HT-29 (cell line): ENCODE measurements around the gene PRSS53. TPM values are rescaled to one million over a fixed set of nuclear protein-coding genes. Genes with fewer than 3 reads are reported as not detected.
"Not testable (repeated sequence)": the region's sequence is repeated elsewhere in the genome, so short reads cannot be mapped to it uniquely, and the experiment has no call there.

Experiments
- DNase-seq: peaks from one replicate; pipeline ENCODE4 v3.0.0-alpha.2; 2015; ENCODE audit warnings: low spot score
- total RNA-seq: library from RNA; depleted of rRNA; stranded (reverse); fragments of >200 nt; shearing (Covaris generic); gene quantifications from 2 replicates; pipeline ENCODE4 v1.2.3, GENCODE V29; 2014

The PRSS53 gene
- total RNA-seq, 1 experiment from 2014 or later: 3.7 TPM

GRCh38 chr16:31118223-31119155 lies 29.7 kb upstream of the PRSS53 start:
- DNase-seq: no peak

DNA sequence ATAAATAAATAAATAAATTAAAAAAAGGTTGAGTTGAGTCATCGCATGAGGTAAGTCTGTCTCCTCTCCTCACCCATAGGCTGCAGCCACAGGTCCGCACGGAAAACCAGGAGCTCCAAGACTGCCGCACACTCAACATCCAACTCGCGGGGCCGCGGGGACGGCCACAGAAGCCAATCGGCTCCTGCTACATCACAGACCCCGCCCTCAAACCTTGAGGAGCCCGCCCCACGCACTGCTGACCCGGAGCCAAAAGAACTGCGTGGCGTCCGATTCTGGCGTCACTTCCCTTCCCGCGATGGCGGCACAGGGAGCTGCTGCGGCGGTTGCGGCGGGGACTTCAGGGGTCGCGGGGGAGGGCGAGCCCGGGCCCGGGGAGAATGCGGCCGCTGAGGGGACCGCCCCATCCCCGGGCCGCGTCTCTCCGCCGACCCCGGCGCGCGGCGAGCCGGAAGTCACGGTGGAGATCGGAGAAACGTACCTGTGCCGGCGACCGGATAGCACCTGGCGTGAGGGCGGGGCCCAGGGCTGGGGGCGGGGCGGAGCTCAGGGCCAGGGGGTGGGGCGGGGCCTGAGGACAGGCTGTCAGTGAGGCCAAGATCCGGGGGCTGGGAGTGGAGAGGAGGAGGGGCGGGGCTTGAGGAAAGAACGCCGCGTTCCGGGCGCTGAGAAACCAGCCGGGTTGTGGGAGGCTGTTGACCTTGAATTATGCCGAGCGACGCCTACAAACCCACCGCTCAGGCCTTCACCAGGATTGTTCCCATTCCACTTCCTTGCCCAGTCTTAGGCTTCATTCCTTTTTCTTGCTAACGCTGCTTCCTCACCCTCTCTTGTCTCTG lies 28.9 kb upstream of the PRSS53 start, which contains the start of gene KAT8:
KAT8 (plus strand) TSS at position 281 of the 839 bp plus-strand sequence; CDS start at position 299, 18 bp downstream.
- DNase-seq: peak; percentile 97

DNA sequence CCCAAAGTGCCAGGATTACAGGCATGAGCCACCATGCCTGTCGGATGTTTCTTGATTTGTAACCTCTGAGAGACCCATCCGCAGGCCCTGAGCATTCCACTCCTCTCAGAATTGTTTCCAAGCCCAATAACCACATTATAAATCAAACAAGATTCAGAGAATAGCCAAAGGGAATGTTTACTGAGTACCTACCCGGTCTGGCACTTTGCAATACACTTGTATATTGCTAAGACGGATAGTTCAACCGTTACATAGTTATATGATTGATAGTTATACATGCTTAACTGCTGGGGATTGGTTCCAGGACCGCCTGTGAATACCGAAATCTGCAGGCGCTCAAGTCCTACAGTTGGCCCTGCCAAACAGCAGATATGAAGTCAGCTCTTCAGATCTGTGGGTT lies 25.7 kb upstream of the PRSS53 start:
- no peak for DNase-seq

DNA sequence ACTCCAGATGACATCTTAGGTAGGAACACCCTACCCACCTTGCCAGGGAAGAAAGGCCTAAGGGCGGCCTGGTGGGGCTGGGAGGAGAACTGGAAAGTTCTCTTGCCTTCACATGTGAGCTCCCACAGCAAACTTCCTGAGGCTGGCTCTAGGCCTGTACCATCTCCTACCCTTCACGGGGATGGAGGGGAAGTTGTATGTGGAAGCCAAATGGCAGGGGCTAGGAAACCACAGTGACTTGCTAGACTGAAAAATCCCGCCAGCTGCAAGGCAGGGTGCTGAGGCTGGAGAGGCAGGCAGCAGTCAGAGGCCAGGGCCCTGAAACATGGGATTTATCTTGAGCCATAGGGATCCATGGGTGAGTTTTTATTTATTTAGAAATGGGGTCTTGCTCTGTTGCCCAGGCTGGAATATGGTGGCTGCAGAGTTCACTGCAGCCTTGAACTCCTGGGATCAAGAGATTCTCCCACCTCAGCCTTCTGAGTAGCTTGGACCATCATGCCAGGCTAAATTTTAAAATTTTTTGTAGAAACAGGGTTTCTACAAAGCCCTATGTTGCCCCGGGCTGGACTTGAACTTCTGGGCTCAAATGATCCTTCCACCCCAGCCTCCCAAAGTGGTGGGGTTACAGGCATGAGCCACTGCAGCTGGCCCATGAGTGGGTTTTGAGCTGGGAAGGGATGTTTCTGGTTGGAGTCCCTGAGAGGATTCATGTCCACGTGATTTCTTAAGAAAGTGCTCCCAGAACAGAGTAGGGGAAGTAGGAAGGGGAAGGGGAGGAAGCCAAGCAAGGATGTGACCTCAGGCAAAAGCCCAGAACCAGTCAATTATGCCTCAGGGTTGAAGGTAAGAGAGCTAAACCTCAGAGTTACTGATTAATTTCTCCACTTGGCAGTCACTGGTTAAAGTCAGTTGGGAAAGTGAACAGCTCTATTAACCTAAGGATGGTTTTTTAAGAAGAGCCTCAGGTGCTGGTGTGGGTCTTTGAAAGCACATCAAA lies 24.7 kb upstream of the PRSS53 start:
- DNase-seq: peak; percentile 26

DNA sequence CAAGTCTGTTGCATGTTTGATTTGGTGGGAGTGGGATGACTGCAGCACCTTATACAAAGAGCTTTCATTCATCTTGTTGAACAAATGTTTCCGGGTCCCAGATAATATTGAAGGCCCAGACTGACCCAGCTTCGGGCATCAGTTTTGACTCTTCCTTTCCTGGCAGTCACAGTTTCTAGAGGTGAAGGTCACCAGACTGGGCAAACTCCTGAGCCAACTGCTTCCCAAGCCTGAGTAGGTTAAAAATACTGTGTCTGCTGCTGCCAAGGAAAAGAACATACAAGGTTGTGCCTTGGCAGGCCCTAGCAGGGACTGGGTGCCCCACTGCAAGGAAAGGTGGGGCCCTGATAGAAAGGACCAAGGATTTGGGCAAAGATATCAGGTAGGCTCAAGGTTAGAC lies 24.0 kb upstream of the PRSS53 start:
- DNase-seq: no peak

GRCh38 chr16:31111881-31112466 lies 23.2 kb upstream of the PRSS53 start:
- DNase-seq: no peak

DNA sequence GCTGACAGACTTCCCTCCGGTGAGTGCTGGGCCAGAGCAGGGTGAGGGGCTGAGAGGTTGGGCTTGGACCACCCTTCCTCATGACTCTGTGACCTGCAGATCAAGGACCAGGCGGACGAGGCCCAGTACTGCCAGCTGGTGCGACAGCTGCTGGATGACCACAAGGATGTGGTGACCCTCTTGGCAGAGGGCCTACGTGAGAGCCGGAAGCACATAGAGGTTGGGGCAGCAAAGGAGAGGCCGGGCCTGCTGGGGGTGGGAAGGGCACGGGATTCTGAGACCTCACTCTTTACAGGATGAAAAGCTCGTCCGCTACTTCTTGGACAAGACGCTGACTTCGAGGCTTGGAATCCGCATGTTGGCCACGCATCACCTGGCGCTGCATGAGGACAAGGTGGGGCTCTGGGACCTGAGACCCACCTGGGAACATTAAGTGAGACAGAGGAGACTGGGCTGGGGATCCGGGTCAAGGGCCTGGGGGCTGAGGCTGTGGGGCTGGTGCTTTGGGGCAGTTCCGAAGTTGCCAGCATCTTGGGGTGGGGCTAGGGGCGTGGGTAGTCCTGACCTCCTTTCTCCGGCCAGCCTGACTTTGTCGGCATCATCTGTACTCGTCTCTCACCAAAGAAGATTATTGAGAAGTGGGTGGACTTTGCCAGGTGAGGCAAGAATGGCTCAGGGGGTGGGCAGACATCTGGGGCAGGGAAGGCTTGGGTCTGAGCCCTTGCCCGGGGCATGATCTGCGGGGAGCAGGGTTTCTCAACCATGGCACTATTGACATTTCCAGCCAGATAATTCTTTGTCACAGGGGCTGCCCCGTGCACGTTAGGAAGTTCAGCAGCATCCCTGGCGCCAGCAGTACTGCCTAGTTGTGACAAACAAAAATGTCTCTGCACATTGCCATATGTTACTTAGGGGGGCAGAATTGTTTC lies 21.6 kb upstream of the PRSS53 start:
- no peak for DNase-seq

GRCh38 chr16:31109622-31110021 lies 20.9 kb upstream of the PRSS53 start:
- DNase-seq: no peak

- no peak for DNase-seq
These were observed 20.2 kb upstream of the PRSS53 start for GRCh38 chr16:31108794-31109558.

GRCh38 chr16:31108035-31108793 lies 19.5 kb upstream of the PRSS53 start, which contains the start of gene BCKDK:
Gene BCKDK (plus strand): TSS chr16:31108386. CDS start chr16:31109224, 838 bp downstream.
- peak; percentile 47 for DNase-seq

DNA sequence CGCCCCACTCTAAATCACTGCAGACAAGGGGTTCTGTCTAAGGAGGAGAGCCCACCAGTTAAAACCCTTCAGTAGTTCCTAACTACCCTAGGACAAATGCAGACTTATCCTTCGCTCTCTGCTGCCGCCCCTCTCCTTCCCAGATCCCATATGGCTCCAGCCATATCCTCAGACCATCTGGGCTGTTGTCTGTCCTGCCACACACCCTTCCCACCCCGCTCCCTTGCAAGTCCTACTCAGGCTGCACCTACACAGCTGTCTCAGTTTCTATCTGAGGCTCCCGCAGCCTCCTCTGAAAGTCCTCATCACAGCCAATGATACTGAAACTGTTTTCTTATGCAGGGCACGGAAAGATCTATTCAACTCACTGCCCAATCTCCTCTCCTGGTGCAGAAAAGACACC lies 18.7 kb upstream of the PRSS53 start:
- no peak for DNase-seq

GRCh38 chr16:31106509-31107464 lies 18.0 kb upstream of the PRSS53 start:
- DNase-seq: no peak

DNA sequence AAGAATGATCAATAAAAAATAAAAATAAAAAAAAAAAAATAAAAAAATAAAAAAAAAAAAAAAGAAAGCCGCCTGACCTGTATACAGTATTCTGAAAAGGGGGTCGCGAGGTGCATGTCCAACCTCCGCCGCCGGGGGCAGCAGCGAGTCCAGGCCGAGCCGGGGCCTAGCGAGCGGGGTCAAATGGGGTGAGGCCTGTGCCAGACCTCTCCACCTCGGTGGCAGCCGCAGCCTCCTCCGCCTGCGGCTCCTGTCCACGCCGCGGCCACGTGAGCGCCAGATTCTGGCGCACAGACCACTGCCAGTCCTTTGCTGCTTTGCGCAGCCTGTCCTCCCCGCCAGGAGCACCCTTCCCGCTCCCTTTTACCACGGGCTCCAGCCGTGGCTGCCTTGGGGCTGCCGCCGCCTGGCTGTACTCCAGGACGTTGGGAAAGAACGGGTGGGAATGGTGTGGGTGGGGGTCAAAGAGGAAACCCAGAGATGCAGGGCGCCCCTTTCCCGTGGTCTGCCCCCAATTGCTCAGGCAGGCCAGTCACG lies 17.0 kb upstream of the PRSS53 start:
- peak; percentile 73 for DNase-seq

GRCh38 chr16:31100876-31101641 lies 12.3 kb upstream of the PRSS53 start:
- DNase-seq: not testable (repeated sequence)

GRCh38 chr16:31099860-31100638 lies 11.3 kb upstream of the PRSS53 start:
- DNase-seq: no peak
